Measurements from ENCODE around the gene PID1.

The PID1 gene

DNA sequence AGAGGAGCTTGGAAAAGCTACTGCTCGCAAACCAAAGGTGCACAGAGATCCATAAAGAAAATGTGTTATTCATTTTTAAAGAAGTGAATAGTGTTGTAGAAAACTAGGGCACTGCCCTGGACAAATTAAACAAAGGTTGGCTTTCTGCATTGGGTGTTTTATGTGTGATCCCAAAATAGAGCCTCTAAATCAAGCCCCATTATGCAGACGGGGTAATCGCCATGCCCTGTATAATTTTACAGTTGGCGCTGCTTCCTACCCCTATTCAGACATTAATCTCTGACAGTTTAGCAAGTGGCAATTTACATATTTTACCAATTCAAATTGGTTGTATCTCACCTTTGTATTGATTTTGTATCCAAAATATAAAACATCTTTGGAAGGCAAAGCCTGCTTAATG lies 109.1 kb downstream of the PID1 start:
- no peak for DNase-seq

DNA sequence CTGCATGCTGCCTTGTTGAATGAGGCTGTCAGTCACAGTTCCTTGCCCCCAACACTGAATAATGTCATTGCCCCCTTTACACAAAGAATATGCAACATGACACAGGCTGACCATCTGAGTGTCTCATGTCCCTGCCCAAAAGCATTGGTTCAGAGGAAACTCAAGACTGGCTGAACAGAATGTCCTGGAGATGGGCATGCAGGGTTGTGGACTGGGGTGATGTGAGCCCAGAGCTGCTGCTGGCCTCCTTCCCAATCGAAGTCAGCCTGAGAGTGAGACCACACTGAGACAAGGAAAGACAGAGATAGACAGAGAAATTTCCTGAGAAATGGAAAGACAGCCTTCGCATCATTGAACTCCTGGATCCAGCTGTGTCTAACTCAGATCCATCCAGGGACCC lies 110.1 kb downstream of the PID1 start:
- DNase-seq, result no peak

DNA sequence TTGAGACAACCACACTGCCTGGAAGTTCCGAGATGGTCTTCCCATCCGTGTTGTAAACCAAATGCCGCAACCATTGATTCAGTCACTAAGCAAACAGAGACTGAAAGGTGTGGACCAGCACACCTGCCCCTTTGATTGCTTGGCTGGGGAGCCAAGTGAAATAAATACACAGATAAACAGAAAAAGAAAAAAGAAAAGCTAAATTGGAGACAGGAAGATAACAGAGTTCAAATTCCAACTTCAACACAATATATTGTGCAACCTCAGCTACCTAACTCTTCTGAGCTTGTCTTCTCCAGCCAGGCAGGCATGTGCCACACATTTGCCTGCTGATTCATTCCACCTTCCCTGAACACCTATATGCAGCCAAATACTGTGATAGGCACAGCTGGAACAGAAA lies 110.9 kb downstream of the PID1 start:
- DNase-seq, result no peak

DNA sequence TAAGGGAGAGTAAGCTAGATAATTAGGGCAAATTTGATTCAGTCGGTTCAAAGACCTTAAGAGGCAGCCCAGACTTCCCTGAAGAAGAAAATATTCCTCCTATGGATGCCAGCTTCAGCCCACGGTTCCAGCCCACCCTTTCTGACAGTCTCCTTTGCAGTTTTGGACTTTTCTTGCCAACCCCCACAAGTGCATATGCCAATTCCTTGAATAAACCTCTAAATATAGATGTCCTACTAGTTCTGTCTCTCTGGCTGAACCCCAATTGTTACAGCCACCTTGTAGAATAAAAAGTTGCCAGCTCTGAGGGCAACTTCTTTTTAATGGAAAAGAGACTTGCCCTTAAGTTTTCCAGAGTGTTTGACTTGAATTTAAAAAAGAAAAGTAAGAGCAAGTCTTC lies 111.7 kb downstream of the PID1 start:
- DNase-seq, result no peak

DNA sequence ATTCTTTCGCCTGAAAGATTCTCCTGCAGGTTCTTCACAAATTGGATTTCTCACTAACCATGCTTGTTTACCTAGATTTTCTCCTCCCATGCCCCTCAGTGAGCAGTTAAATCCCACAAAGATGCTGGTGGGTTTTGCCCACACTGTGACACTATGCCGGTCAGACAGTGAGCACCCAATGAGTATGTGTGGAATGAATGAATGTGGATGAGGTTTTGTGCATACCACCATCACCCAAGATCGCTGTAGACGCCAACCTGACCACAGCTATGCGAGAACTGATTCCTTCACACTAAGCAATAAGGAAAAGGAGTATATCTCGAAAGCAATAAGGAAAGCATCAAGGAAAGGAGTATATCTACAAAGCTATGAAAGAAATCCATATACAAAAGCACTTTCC lies 116.7 kb downstream of the PID1 start:
- DNase-seq, result no peak

DNA sequence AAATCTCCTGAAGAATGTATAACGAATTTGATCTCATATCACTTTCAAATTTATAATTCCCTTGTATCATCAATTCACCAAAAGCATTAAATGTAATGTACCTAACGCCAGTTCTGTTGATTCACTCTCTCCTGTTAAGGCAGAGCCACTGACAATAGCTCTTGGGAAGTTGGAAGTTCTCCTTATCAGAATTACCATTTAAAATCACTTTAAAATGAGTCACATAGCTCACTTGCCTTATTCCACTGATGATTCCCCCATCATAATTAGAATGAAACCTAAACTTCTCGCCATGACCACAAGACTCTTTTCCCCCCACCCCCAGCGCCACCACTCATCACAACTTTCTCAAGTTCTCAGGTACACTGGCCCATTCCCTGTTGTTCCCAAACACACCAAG lies 117.1 kb downstream of the PID1 start:
- no peak for DNase-seq

DNA sequence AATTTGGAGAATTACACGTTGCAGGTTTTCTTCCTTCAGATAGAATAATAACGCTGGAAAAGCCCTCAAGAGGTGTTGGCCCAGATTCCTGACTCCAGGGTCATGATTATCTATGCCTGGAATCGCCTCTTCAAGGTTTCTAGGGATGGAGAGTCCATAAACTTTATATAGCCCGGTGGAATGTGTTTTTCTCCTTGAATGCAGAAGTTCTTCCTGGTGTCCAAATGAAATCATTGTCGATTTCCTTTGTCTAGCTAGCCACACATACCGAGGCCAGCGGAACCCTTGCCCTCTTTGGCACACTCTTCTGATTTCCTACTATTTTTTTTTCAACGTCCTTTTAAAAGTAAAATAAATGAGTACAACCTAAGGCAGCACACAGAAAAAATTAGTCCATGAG lies 117.8 kb downstream of the PID1 start:
- no peak for DNase-seq

DNA sequence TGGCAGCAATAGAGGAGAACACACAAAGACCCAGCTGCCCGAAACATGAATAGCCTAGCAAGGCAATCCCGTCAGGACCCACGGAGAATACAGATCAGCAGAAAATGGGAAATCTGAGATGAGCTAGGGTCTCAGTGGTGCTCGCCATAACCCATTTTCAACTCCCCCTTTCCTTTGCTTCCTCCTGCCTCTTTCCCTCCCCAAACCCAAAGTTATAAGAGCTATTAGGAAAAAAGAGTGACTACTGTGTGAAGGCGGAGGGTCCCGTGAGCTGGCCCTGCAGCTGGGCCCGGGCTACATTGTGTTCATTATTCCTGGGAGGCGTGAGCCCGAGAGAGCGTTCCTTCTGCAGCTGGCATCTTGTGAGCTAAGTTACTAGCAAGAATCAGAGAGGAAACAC lies 118.4 kb downstream of the PID1 start:
- DNase-seq, result no peak

DNA sequence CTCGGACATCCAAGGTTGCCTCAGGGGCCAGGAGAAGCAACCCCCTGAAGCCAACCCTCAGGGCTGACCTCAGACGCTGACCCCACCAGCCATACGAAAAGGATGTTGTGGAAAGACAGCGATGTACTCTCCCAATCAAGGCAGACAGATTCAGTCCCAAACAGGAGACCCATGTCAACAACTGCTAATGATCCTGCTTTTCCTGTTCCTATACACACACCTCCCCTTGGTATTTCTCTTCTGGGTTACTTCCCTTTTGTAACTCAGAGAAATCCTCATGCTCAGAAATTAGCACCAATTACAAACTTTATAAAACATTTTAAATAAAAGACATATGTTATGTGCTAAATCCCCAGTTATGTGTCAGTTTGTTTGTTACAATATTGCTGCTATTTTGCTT lies 120.8 kb downstream of the PID1 start:
- DNase-seq, result no peak

DNA sequence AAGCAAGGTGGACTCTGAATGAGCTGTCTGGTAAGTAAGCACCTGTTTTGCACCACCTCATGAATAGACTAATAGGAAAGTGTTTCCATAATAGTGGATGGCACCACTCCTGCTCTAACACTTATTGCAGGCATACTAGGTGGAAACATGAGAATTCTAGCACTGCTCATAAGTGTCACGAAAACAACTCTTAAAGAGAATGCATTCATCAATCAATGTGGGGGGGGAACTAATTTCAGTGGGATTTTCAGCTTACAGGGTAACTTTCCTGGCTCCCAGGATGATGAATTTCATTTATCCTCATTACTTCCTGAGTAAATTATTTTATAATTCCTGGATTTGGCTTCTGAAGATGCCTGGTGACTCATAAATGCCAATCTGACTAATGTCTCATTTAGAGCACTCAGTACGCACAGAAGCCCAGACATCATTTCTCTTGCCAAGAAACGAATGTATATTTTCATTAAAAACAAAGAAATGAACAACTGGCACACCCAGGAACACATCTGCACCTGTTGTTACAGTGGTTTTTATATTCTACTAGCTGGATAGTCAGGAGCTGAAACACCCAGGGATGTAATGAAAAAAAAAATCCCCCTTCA lies 129.6 kb downstream of the PID1 start:
- DNase-seq, result no peak

DNA sequence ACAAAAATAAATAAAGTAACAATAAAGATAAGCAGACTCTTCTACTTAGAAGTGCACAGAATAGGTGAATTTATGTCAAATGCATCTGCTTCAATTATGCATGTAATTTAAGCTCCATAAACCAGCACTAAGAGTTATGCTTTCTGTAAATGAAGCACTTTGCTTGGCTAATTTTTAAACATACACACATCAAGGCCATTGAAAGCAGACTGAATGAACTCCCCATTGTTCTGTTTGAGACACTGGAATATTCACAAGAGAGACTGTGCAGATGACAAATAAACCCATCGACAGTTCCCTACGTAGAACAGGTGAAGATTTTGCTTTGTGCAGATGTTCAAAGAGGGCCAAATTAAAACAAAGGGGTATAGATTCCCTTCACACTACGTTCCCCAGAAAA lies 133.4 kb downstream of the PID1 start:
- no peak for DNase-seq

DNA sequence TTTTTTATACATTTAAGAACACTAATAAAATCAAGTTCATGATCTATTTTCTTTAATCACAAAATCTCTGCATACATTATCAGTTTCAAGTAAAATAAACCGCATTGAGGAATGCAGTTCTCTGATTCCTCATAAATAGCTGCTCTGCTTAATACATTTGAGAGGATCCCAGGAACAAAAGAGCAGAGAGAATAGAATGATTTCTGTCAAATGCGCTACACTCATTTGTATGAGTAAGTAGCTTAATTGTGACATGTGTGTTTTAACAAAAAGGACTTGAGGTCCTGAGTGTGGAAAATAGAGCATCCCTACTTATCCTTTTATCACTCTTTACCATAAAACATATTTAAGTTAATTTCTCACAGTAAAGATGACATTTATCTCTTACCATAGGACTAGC lies 134.0 kb downstream of the PID1 start:
- DNase-seq, result no peak

DNA sequence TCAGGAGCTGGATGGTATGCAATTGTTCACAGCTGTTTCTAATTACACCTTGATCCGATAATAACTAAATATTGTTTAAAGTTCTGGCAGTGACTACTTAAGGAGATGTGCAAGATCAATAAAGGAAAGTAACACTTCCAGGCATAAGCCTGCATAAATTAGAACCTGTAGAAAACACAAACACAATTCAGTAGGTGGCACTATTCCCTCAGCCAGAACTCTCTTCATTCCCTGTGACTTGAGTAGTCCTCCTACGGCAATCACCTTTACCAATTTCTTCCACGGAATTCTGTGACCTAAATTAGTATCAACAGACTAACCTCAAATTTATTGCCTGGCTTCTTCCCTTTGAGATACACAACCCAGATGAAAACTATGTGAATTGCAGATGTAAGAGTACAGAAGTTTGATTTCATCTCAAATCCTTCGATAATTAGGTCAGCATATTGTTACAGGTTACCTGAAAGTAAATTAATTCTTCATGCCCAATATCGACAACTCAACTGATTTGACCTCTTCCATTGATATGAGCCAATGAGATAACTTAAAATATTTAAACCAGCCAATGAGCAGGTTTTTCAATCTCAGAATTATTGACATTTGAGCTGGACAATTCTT lies 137.8 kb downstream of the PID1 start:
- no peak for DNase-seq

DNA sequence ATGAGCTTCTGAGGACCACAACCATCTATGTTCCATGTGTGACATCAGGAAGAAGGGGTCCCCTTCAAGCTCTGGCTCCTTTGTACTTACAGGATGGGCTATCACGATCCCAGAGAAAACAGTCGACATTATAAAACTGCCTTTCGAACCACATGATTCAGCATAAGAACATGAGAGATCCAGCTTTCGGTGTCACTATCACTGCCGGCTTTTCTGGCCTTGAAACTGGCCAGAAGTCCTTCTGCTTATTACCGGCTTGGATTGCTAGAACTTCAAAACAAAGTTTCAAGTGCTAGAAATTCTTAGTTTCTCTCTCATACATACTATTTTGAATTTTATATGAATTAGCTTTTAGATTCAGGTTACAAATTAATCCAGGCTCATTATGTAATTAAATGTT lies 138.9 kb downstream of the PID1 start:
- DNase-seq, result no peak

DNA sequence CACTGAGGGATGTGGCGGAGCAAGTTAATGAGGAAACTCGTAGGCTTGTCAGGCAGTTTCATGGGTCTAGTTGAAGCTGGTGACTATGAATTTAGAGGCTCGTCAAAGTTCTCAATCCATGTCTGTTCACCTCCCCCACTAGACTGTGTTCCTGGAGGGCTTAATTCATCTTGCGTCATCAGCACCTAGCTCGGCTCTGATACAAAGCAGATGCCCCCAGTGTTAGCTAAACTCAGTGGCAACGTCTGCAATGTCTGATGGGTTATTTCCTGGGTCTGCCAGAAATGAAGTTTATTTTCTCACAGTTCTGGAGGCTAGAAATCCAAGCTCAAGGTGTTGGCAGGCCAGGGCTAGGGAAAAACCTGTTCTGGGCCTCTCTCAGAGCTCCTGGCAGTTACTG lies 140.6 kb downstream of the PID1 start:
- DNase-seq, result no peak

DNA sequence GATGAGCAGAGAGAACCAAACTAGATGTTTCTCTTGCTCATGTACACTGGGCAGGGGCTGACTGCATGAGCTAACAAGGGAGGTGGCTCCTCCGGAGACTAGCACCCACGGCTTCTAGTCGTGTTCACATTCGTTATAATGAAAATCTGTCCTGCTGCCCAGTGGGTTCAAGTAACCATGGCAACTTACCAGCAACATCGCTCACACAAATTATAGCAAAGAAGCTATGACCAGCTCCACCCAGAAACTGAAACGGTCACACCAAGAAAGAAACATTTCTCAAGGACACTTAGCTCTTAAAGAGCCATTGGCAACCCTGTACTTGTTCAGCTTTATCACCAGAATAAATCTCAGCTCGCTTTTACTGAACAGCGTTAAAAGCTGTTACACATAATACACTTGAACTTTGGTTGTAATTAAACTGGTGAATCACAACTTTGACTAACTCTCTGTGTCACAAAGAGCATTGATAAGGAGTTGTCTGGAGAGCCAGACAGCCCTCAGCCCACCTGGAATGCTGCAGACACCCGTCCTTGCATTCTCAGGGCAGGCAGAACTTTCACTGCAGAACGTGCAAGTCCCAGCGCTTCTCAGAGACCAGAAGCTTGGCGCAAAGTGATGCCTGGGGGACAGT lies 141.2 kb downstream of the PID1 start:
- no peak for DNase-seq

DNA sequence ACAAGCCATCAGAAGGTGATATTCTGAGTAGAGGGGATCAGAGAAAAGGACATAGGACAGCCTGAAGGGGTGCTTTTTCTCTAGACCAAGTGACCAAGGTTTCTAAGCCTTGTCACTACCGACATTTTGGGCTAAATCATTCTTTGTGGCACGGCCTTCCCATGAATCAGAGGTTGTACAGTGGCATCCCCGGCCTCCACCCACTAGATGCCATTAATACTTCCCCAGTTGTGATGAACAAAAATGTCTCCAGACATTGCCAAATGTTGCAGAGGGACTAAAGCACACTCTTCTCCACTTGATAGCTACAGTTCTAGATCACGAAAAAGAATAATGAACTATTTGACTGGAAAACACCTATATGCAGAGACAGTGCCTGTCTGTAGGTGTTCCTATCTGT lies 143.6 kb downstream of the PID1 start:
- no peak for DNase-seq

DNA sequence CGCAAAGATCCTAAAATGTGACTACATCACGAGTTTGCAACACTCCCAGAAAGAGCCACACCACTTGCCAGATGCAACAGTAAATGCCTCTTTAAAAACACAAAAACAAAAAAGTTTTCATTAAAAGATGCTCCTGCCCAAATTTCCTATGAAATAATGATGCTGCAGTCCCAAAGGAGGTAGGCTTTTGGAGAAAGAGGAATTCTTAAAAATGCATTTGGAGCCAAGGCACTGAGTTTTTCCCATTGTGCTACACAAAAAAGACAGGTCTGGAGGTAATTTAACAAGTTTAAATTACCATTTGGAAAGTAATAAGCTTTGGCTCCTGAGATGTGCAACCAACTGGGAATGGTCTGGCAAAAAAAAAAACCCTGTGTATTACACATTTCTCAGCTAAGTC lies 145.0 kb downstream of the PID1 start:
- DNase-seq, result no peak

DNA sequence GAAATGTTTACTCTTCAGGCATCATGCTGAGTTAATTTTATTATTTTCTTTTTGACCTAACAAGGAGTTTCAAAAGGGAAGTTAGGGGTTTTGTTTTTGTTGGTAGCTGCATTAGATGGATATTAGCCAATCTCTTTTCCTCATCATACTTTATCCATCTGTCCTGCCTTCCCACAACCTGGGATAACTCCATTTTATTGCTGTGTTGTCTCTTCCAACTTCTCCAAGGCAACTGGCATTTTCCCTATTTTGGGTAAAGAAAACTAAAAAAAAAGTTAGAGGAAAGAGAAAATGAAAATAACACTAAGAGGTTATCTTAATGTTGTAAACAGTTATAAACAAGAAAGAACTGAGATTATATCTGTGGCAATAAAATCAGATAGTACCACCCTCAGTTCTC lies 147.0 kb downstream of the PID1 start:
- no peak for DNase-seq

DNA sequence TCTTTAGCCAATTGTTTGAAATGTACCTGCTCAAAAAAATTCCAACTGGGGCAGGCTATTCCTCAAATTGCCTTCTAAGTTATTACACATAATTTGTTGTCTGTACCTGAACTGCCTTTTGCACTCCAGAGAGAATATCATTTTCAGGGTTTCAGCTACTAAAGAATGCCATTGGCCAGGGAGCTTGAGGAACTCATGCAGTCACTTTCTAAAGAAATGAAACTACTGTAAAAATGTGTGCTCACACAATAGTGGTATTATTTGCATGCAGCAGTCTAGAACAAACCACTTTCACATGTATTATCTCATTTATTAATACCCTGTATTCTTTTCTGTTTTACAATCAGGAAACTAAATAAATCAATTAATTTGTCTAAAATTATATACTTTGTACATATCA lies 152.2 kb downstream of the PID1 start:
- DNase-seq, result no peak

DNA sequence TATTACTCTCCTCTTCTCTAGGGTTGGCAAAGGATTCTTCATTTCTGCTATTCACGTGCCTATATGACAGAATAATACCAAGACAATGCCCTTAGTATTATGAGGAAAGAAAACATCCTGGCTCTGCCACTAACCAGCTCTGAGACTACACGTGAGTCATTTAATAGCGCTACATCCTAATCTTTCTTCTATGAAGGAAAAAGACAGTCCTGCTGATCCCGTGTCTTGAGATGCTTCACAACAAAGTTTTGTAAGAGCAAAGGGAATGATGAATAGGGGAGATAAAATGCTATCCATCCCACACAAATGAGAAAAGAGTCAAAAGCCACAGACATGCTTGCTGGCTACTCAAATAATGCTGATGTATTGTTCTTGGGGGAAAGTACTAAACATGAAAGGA lies 152.8 kb downstream of the PID1 start:
- no peak for DNase-seq

DNA sequence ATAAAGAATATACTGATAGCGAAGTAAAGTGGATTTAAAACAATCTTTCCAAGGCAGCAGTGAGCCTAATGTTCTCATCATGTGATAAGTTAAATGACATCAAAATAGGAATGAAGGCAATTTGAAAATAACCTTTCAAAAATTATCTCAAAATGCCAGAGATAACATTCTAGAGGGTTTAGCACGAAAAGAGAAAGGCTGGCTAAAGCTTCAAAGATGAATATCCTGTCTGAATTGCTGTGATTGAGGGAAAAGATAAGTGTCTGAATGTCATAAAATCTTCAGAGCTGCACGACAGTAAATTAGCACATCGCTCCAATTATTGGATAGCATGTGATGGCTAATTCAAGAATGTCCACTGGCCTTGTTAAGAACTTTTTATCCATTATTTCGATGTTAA lies 159.3 kb downstream of the PID1 start:
- no peak for DNase-seq

DNA sequence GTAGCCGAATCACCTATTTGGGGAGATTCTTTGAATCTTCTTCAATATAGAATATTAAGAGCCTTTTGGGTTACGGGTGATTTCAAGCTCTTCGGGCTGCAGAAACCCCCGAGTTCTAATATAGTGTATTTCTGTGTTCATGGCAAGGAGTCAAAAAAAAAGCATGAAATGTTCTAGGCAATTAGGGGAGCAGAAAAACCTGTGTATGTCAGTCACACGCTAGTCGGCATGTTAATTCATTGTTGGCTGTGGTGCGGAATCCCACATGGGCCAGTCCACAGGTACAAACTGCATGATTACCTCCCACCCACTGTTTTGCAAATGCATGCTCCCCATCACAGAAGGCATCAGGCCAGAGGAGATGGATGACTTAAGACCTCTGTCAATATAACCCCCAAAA lies 161.9 kb downstream of the PID1 start:
- DNase-seq, result no peak

DNA sequence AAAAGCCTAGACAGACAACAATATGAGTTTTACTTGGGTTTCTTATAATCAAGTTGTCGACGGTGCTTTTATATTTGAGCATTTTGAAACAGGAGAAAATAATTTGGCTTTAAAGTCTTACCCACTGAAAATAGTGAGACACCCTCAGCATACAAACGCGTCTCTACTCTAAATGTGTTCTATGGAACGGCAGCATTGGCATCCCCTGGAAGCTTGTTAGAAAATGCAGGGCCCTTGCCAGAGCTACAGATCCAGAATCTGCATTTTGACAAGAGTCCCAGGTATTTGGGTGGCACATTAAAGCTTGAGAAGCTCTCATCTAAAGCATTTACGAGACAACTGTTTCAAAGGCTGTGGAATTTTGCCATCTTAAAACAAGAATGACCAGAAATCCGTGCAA lies 163.5 kb downstream of the PID1 start:
- DNase-seq, result no peak

DNA sequence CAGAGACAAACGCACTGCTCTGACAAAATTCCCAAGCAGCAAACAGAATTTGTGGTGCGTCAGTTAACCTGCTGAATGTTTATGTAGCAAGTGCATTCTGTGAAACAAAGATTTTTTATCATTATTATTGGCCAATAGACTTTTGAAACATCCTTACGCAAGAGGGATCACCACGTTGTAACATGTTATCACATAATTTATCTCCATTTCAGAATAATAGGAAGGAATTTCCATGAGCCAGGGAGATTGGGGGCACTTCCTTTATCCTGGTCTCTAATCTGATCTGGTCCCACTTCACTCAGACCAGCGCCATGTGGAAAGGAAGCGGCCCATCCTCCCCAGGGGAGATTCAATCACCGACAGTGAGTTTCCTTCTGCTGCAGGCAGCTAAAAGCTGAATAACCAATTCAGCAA lies 166.1 kb downstream of the PID1 start:
- no peak for DNase-seq

Measured in T1000 (cell line).